ENCODE measurements around the gene H2BK1. TPM values are rescaled to one million over a fixed set of nuclear protein-coding genes. Genes with fewer than 3 reads are reported as not detected.

The H2BK1 gene
- total RNA-seq, 1 experiment from 2014 or later, result not detected

- TF ChIP-seq CTCF (IDR thresholded peaks at IDR 0.05), result no peak
- TF ChIP-seq, protein P1, sequence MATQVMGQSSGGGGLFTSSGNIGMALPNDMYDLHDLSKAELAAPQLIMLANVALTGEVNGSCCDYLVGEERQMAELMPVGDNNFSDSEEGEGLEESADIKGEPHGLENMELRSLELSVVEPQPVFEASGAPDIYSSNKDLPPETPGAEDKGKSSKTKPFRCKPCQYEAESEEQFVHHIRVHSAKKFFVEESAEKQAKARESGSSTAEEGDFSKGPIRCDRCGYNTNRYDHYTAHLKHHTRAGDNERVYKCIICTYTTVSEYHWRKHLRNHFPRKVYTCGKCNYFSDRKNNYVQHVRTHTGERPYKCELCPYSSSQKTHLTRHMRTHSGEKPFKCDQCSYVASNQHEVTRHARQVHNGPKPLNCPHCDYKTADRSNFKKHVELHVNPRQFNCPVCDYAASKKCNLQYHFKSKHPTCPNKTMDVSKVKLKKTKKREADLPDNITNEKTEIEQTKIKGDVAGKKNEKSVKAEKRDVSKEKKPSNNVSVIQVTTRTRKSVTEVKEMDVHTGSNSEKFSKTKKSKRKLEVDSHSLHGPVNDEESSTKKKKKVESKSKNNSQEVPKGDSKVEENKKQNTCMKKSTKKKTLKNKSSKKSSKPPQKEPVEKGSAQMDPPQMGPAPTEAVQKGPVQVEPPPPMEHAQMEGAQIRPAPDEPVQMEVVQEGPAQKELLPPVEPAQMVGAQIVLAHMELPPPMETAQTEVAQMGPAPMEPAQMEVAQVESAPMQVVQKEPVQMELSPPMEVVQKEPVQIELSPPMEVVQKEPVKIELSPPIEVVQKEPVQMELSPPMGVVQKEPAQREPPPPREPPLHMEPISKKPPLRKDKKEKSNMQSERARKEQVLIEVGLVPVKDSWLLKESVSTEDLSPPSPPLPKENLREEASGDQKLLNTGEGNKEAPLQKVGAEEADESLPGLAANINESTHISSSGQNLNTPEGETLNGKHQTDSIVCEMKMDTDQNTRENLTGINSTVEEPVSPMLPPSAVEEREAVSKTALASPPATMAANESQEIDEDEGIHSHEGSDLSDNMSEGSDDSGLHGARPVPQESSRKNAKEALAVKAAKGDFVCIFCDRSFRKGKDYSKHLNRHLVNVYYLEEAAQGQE (IDR thresholded peaks at IDR 0.05; ENCODE audit: insufficient read depth in 1 of 2, low read depth in 2 of 2, low read length in 1 of 2), result no peak
- no peak for TF ChIP-seq TCF7L2 (IDR thresholded peaks at IDR 0.05; ENCODE audit: low read depth, low read length)
- TF ChIP-seq POLR2AphosphoS5 (IDR thresholded peaks at IDR 0.05; ENCODE audit: low read depth, low read length), result no peak
- no peak for TF ChIP-seq SIN3A (IDR thresholded peaks at IDR 0.05; ENCODE audit: borderline replicate concordance, insufficient read depth, low read depth, low read length)
- POLR2A ChIA-PET, result no interaction called here
- Histone ChIP-seq H3K9me3 (ENCODE audit: control insufficient read depth, insufficient read depth, low read depth, low read length) (no peaks in the 10 kb centered on the region), H3K4me3 (ENCODE audit: low read depth in 2 of 2, low read length in 2 of 2) (no peak overlapping the region), H3K27me3 (ENCODE audit: control insufficient read depth, insufficient read depth, low read length) (0 out of 2 replicates have a peak, but pooled peaks cover 2% of the 10 kb centered on the region), H3K36me3 (ENCODE audit: control insufficient read depth, insufficient read depth, low read length) (no peaks in the 10 kb centered on the region), H3K4me1 (ENCODE audit: control insufficient read depth, insufficient read depth, low read length) (no peaks in the 10 kb centered on the region), H3K27ac (ENCODE audit: low read length) (no peak overlapping the region)
- no TSS peak for BruUV-seq (replicated peaks)
- no peak for ATAC-seq
- intact Hi-C loops (cut with micrococcal nuclease; ENCODE audit: unreplicated experiment) (no loop called here), in situ Hi-C loops (cut with HindIII; ENCODE audit: low pct_unique_long_range_greater_than_20kb, low sequenced_read_pairs) (no loop called here)
- DNase-seq (ENCODE audit: low read depth, low spot score), result no peak
- CTCF ChIA-PET, result no interaction called here
These were observed 8.9 kb downstream of the H2BK1 start for GRCh38 chr7:151201344-151201743.

DNA sequence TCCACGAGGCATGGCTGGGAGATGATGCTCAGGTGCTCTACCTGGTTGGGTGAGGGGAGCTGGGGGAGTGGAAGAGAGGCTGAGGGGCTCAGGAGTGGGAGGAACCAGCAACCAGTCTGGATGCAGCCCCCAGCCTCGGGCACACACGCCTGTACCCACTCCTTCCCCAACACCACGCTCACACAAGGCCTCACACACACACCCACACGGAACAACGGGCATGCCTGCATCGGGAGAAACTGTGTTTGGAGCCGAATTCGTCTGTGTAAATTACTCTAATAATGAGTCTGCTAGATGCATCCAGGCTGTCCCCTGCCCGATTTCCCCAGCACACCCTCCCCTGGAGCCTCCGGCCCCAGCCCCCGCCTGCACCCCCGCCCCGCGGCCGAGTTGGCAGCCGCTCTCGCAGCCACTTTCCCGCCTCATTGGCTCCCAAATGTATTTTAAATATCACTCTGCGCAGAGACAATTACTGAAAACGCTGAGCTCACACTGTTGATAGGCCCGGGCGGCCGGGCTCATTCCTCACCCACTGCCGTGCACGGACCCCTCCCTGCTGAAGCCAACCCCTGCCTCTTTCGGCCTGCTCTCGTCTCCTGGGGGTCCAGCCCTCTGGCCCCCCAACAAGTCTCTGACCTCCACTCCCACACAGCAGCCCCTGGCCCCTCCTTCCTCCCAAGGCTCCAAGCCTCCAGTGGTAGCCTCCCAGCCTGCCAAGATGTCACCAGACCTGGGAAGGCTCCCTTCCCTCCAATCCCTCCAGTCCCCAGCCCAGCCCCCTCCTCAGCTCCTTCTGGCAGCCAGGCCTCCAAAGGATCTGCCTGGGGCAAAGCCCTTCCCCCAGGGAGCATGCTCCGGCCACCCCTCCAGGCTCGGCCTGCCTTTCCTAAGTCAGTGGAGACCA, 11.1 kb downstream of the H2BK1 start:
- Histone ChIP-seq H3K9me3 (ENCODE audit: control insufficient read depth, insufficient read depth, low read depth, low read length) (no peaks in the 10 kb centered on the region), H3K27me3 (ENCODE audit: control insufficient read depth, insufficient read depth, low read length) (peaks cover 7% of the 10 kb centered on the region), H3K36me3 (ENCODE audit: control insufficient read depth, insufficient read depth, low read length) (no peaks in the 10 kb centered on the region), H3K27ac (ENCODE audit: low read length) (no peak overlapping the region), H3K4me1 (ENCODE audit: control insufficient read depth, insufficient read depth, low read length) (no peaks in the 10 kb centered on the region), H3K4me3 (ENCODE audit: low read depth in 2 of 2, low read length in 2 of 2) (no peak overlapping the region)
- intact Hi-C loops (cut with micrococcal nuclease; ENCODE audit: unreplicated experiment), result no loop called here
- in situ Hi-C loops (cut with HindIII; ENCODE audit: low pct_unique_long_range_greater_than_20kb, low sequenced_read_pairs), result no loop called here
- no TSS peak for BruUV-seq (replicated peaks)
- DNase-seq (ENCODE audit: low read depth, low spot score) (no peak), ATAC-seq (no peak)
- TF ChIP-seq TCF7L2 (IDR thresholded peaks at IDR 0.05; ENCODE audit: low read depth, low read length) (no peak), POLR2AphosphoS5 (IDR thresholded peaks at IDR 0.05; ENCODE audit: low read depth, low read length) (no peak), SIN3A (IDR thresholded peaks at IDR 0.05; ENCODE audit: borderline replicate concordance, insufficient read depth, low read depth, low read length) (no peak), CTCF (IDR thresholded peaks at IDR 0.05) (no peak)
- TF ChIP-seq, protein P1 (IDR thresholded peaks at IDR 0.05; ENCODE audit: insufficient read depth in 1 of 2, low read depth in 2 of 2, low read length in 1 of 2), result no peak
- ChIA-PET CTCF (interaction anchor here (0.7 kb wide), 1 partner anchor 69 kb away, joined by 20 read pairs; no protein-coding TSS in a partner anchor), POLR2A (interaction anchor here (0.7 kb wide), 1 partner anchor 821 kb away, joined by 3 read pairs; no protein-coding TSS in a partner anchor)

Data from Panc1 (cell line).